KMS-11 (cell line): Measurements from ENCODE around the gene OR10G8.
"Not testable (repeated sequence)": the region's sequence is repeated elsewhere in the genome, so short reads cannot be mapped to it uniquely, and the experiment has no call there.

Source experiments
- H2AFZ ChIP-seq: fragments of 200-600 bp; sonication (generic); 2 replicates; pipeline ENCODE4 v1.6.1; 2016; ENCODE audit warnings: antibody characterized with exemption, mixed run types, low read depth
- H3K27ac ChIP-seq: fragments of 200-600 bp; sonication (generic); 2 replicates; pipeline ENCODE4 v1.6.1; 2016; ENCODE audit warnings: mild to moderate bottlenecking, mixed run types
- H3K27me3 ChIP-seq: fragments of 200-600 bp; sonication (generic); 2 replicates; pipeline ENCODE4 v1.6.1; 2017; ENCODE audit warnings: mild to moderate bottlenecking, low read depth, mixed run types, moderate library complexity; ENCODE audit not compliant: insufficient read depth
- H3K36me3 ChIP-seq: fragments of 200-600 bp; sonication (generic); 2 replicates; pipeline ENCODE4 v1.6.1; 2017; ENCODE audit warnings: mild to moderate bottlenecking, mixed run types; ENCODE audit not compliant: insufficient read depth
- H3K4me1 ChIP-seq: fragments of 200-600 bp; sonication (generic); 2 replicates; pipeline ENCODE4 v1.6.1; 2016; ENCODE audit warnings: mild to moderate bottlenecking, low read depth, mixed run types; ENCODE audit not compliant: poor library complexity, severe bottlenecking
- H3K4me2 ChIP-seq: fragments of 200-600 bp; sonication (generic); 2 replicates; pipeline ENCODE4 v1.7.0; 2016; ENCODE audit warnings: mild to moderate bottlenecking, mixed run types
- H3K4me3 ChIP-seq: fragments of 200-600 bp; sonication (generic); IDR thresholded peaks from 2 replicates; pipeline ENCODE4 v1.6.1; 2017; ENCODE audit warnings: low read depth, low read length, mixed read lengths; ENCODE audit not compliant: insufficient read depth
- H3K79me2 ChIP-seq: fragments of 200-600 bp; sonication (generic); 2 replicates; pipeline ENCODE4 v1.6.1; 2016; ENCODE audit warnings: low read depth, mixed run types; ENCODE audit not compliant: insufficient read depth
- H3K9ac ChIP-seq: fragments of 200-600 bp; sonication (generic); 2 replicates; pipeline ENCODE4 v1.6.1; 2016; ENCODE audit warnings: mild to moderate bottlenecking, mixed run types
- H4K20me1 ChIP-seq: fragments of 200-600 bp; sonication (generic); 2 replicates; pipeline ENCODE4 v1.6.1; 2016; ENCODE audit warnings: mild to moderate bottlenecking, mixed run types; ENCODE audit not compliant: insufficient read depth
- CTCF ChIP-seq: fragments of 200-600 bp; sonication (generic); conservative IDR thresholded peaks from 2 replicates; pipeline ENCODE4 v1.6.1; 2017; ENCODE audit warnings: low read depth, mild to moderate bottlenecking, antibody characterized with exemption, low read length, moderate library complexity, mixed read lengths

Gene OR10G8

GRCh38 chr11:124012697-124013096 is 13.9 kb upstream of the OR10G8 start, which contains the start of gene OR10G4:
TSS of gene OR10G4 (plus strand) at chr11:124012997. CDS start at chr11:124015575, 2,578 bp downstream.
- no peak for TF ChIP-seq CTCF
- Histone ChIP-seq H3K4me3 (no peak within 1 kb of the TSS), H2AFZ (no peak within 1 kb of the TSS)

GRCh38 chr11:124015837-124016236 is 10.8 kb upstream of the OR10G8 start:
- H3K27ac ChIP-seq, H3K4me1 ChIP-seq, H3K4me2 ChIP-seq, H3K79me2 ChIP-seq, H4K20me1 ChIP-seq, H3K36me3 ChIP-seq, H3K4me3 ChIP-seq, H2AFZ ChIP-seq, H3K9ac ChIP-seq, H3K27me3 ChIP-seq: not testable (repeated sequence)

More at GRCh38 chr11:124012697-124013096, 13.9 kb upstream of the OR10G8 start, which contains the start of gene OR10G4:
- Histone ChIP-seq H3K79me2 (no peaks in the 10 kb centered on the region), H3K36me3 (no peaks in the 10 kb centered on the region), H3K4me2 (no peak within 1 kb of the TSS), H3K27me3 (no peaks in the 10 kb centered on the region), H3K9ac (no peak within 1 kb of the TSS), H4K20me1 (no peaks in the 10 kb centered on the region), H3K4me1 (no peaks in the 10 kb centered on the region), H3K27ac (no peak within 1 kb of the TSS)

- no peaks in the 10 kb centered on the region for H3K27me3 ChIP-seq
- no peak overlapping the region for H2AFZ ChIP-seq
- no peaks in the 10 kb centered on the region for H4K20me1 ChIP-seq
- no peaks in the 10 kb centered on the region for H3K4me1 ChIP-seq
- no peaks in the 10 kb centered on the region for H3K79me2 ChIP-seq
- no peak overlapping the region for H3K4me2 ChIP-seq
- H3K27ac ChIP-seq: no peak overlapping the region
- H3K4me3 ChIP-seq: no peak overlapping the region
- H3K36me3 ChIP-seq: no peaks in the 10 kb centered on the region
- no peak for TF ChIP-seq CTCF
- no peak overlapping the region for H3K9ac ChIP-seq
Measured at GRCh38 chr11:124036666-124037065, 10.1 kb downstream of the OR10G8 start.

GRCh38 chr11:124039557-124039956 is 13.0 kb downstream of the OR10G8 start:
- Histone ChIP-seq H2AFZ (no peak overlapping the region), H3K4me3 (no peak overlapping the region), H3K27me3 (no peaks in the 10 kb centered on the region), H3K9ac (no peak overlapping the region), H3K27ac (no peak overlapping the region), H3K4me2 (no peak overlapping the region), H4K20me1 (no peaks in the 10 kb centered on the region), H3K36me3 (no peaks in the 10 kb centered on the region), H3K4me1 (no peaks in the 10 kb centered on the region), H3K79me2 (no peaks in the 10 kb centered on the region)
- no peak for TF ChIP-seq CTCF

- no peak within 1 kb of the TSS for H2AFZ ChIP-seq
- H4K20me1 ChIP-seq: no peaks in the 10 kb centered on the region
- no peak within 1 kb of the TSS for H3K9ac ChIP-seq
- H3K4me1 ChIP-seq: no peaks in the 10 kb centered on the region
- H3K27ac ChIP-seq: no peak within 1 kb of the TSS
- no peaks in the 10 kb centered on the region for H3K36me3 ChIP-seq
- no peaks in the 10 kb centered on the region for H3K27me3 ChIP-seq
- no peak within 1 kb of the TSS for H3K4me2 ChIP-seq
- H3K79me2 ChIP-seq: no peaks in the 10 kb centered on the region
- TF ChIP-seq CTCF: no peak
- H3K4me3 ChIP-seq: no peak within 1 kb of the TSS
Measured at GRCh38 chr11:124041254-124041653, 14.7 kb downstream of the OR10G8 start, which contains the start of gene OR10G7. TSS of gene OR10G7 (minus strand) at chr11:124041325. CDS start at chr11:124039001, 2,324 bp downstream.
